Vagina (tissue), 2 donors: ENCODE measurements around the gene CBX7.

ENCODE experiments used
- POLR2A ChIP-seq, 2 donors: fragments of 450-650 bp; IDR thresholded peaks; one replicate each; pipeline ENCODE4 v1.6.1; 2017; ENCODE audit warnings: antibody characterized with exemption in 2 of 2, mild to moderate bottlenecking in 2 of 2, moderate library complexity in 2 of 2
- POLR2AphosphoS5 ChIP-seq, 2 donors: sonication (generic); formaldehyde crosslinking; IDR thresholded peaks; one replicate each; pipeline ENCODE4 v1.9.0; 2017; ENCODE audit warnings: antibody characterized with exemption in 2 of 2, mild to moderate bottlenecking in 2 of 2, low read depth in 1 of 2; ENCODE audit not compliant: insufficient read depth in 1 of 2

DNA sequence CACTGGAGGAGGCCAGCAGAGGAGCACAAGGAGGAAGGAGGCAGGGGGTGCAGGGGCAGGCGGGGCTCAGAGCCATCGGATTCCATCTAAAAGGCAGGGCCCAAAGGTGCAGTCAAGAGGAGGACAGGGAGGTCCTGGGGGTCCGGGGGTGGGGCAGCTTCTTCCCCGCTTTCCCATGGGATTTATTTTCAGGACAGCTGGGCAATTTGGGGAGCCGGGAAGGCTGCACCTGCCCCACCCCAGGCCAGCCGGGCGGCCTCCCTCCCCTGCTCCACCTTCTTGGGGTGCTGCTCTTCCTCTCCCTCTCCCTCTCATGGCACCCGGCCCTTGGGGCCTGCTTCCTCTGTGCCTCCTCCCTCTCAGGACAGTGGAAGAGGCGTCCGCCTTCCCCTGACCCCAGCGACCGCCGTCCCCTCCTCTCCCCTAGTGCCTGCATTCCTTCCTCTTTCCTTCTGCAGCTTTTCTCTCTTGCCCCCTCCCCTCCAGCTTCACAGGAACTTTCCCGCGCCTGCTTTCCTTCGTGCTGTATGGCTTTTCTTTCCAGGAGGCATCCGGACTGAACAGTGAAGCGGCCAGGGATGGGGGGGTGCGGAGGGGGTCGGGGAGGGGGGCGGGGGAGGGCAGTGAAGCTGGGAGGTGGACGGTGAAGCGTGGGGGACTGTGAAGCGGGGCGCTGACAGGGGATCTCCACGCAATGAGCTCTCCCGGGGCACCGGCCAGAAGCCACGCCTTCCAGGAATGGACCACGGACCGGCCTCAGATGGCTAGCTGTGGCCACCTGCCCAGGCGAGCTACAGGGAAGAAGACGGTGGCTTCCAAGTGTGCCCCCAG, 28.5 kb downstream of the CBX7 start:
- TF ChIP-seq POLR2A (IDR thresholded peaks at IDR 0.05) = no peak
- TF ChIP-seq POLR2AphosphoS5 (IDR thresholded peaks at IDR 0.05; ENCODE audit: insufficient read depth in 1 of 2, low read depth in 1 of 2) = no peak
